Keratinocyte (primary cell): ENCODE results near the gene SORBS1. TPM values are rescaled to one million over a fixed set of nuclear protein-coding genes. Genes with fewer than 3 reads are reported as not detected.

Source experiments
- DNase-seq: peaks from one replicate; pipeline ENCODE4 v3.0.0-alpha.2; 2011; ENCODE audit warnings: low read depth, missing footprints, low spot score
- FAIRE-seq: peaks from 2 replicates; lab custom pipeline; 2011; peaks lifted over from hg19 to GRCh38; lab: Jason Lieb, UNC
- H2AFZ ChIP-seq: 2 replicates; pipeline ENCODE4 v1.6.0; 2012; ENCODE audit warnings: low read length, control low read depth, inconsistent platforms; ENCODE audit not compliant: control insufficient read depth
- H3K27ac ChIP-seq: 2 replicates; pipeline ENCODE4 v1.5.1; 2011; ENCODE audit warnings: low read length; ENCODE audit not compliant: control insufficient read depth, insufficient read depth
- H3K27me3 ChIP-seq: 3 replicates; pipeline ENCODE4 v1.6.0; 2011; ENCODE audit warnings: low read length; ENCODE audit not compliant: control insufficient read depth, insufficient read depth; ENCODE audit errors: extremely low read depth
- H3K36me3 ChIP-seq, 2 experiments: 2 replicates in 1 of 2; 3 replicates in 1 of 2; pipeline ENCODE4 v1.5.1; 2011; ENCODE audit warnings: low read length in 2 of 2, mild to moderate bottlenecking in 1 of 2; ENCODE audit not compliant: control insufficient read depth in 2 of 2, insufficient read depth in 2 of 2; ENCODE audit errors: extremely low read depth in 1 of 2
- H3K4me1 ChIP-seq: 3 replicates; pipeline ENCODE4 v1.5.1; 2011; ENCODE audit warnings: low read length; ENCODE audit not compliant: control insufficient read depth, insufficient read depth; ENCODE audit errors: extremely low read depth
- H3K4me2 ChIP-seq: 3 replicates; pipeline ENCODE4 v1.6.0; 2011; ENCODE audit warnings: low read depth, low read length; ENCODE audit not compliant: control insufficient read depth, insufficient read depth; ENCODE audit errors: extremely low read depth
- H3K4me3 ChIP-seq, 3 experiments: fragments of 200-600 bp in 1 of 3; sonication (generic) in 1 of 3; 2 replicates in 2 of 3; 3 replicates in 1 of 3; pipeline ENCODE4 v1.5.1; 2011 to 2016; ENCODE audit warnings: low read length in 3 of 3, mild to moderate bottlenecking in 3 of 3, control low read depth in 2 of 3, inconsistent platforms in 1 of 3, low read depth in 1 of 3, mixed read lengths in 1 of 3, mixed run types in 1 of 3, moderate library complexity in 1 of 3; ENCODE audit not compliant: control insufficient read depth in 2 of 3, insufficient read depth in 2 of 3; ENCODE audit errors: extremely low read depth in 1 of 3
- H3K79me2 ChIP-seq: 2 replicates; pipeline ENCODE4 v1.6.0; 2012; ENCODE audit warnings: low read length; ENCODE audit not compliant: control insufficient read depth, insufficient read depth
- H3K9ac ChIP-seq: 3 replicates; pipeline ENCODE4 v1.6.0; 2011; ENCODE audit warnings: low read length; ENCODE audit not compliant: control insufficient read depth, insufficient read depth; ENCODE audit errors: extremely low read depth
- H3K9me1 ChIP-seq: 3 replicates; pipeline ENCODE4 v1.6.0; 2011; ENCODE audit warnings: low read length; ENCODE audit not compliant: control insufficient read depth, insufficient read depth; ENCODE audit errors: extremely low read depth
- H3K9me3 ChIP-seq: 2 replicates; pipeline ENCODE4 v1.5.1; 2012; ENCODE audit warnings: low read depth, low read length; ENCODE audit not compliant: control insufficient read depth
- H4K20me1 ChIP-seq: 3 replicates; pipeline ENCODE4 v1.6.0; 2011; ENCODE audit warnings: low read length; ENCODE audit not compliant: control insufficient read depth, insufficient read depth; ENCODE audit errors: extremely low read depth
- EZH2 ChIP-seq: IDR thresholded peaks from one replicate; pipeline ENCODE4 v1.6.1; 2012; ENCODE audit warnings: inconsistent platforms, mild to moderate bottlenecking, low read length, moderate library complexity
- dilution Hi-C: fragments of 300-500 bp; cut with MboI; formaldehyde crosslinking; loops from one replicate; pipeline ENCODE4 v1.7.0; 2020; ENCODE audit warnings: low sequenced_read_pairs; ENCODE audit not compliant: extremely low pct_ligation_motif_present
- polyA plus RNA-seq, 5 experiments: library from polyadenylated mRNA; depleted of rRNA in 3 of 5; stranded (reverse) in 3 of 5; stranded (forward) in 1 of 5; unstranded in 1 of 5; fragments of >200 nt; gene quantifications; 1 replicate in 1 of 5; 2 replicates in 3 of 5; 3 replicates in 1 of 5; pipeline versions ENCODE4 v1.2.1 to v1.2.3, GENCODE V29; 2011 to 2012; ENCODE audit warnings: missing spikeins in 2 of 5, low read depth in 1 of 5, low replicate concordance in 1 of 5
- TF ChIP-seq, protein P1 (sequence below), 3 experiments: IDR thresholded peaks in 1 of 3; conservative IDR thresholded peaks in 1 of 3; optimal IDR thresholded peaks in 1 of 3; 2 replicates in 2 of 3; 3 replicates in 1 of 3; pipeline versions ENCODE3 to v1.5.1; 2011; ENCODE audit warnings: low read length in 3 of 3, mild to moderate bottlenecking in 3 of 3, moderate library complexity in 2 of 3, control low read depth in 1 of 3, inconsistent platforms in 1 of 3; ENCODE audit not compliant: insufficient read depth in 2 of 3; ENCODE audit errors: extremely low read depth in 1 of 3

The SORBS1 gene
- polyA plus RNA-seq, 1 donor (not counting 4 experiments of a cell fraction or from before 2014, with no cell fraction given) = 0.42 TPM

DNA sequence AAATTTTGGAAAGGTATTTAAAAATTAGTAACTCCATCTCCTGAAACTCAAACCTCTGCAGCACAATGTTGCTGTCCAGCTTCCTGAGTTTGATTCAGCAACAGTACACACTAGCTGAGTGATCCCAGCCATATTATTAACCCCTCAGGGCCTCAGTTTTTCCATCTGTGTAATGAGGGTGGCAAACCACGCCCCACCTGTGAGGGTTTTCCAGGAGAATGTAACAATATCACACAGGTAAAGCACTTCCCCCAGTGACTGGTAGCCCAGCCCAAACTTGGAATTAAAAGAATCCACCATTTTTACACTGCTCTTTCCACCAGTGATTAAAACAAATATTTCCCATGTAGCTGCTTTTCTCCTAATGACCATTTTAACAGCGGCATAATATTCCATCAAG lies 122.4 kb downstream of the SORBS1 start:
- dilution Hi-C loops = loop anchor here (25.0 kb wide), 1 partner anchor 174 kb away; no protein-coding TSS in a partner anchor

DNA sequence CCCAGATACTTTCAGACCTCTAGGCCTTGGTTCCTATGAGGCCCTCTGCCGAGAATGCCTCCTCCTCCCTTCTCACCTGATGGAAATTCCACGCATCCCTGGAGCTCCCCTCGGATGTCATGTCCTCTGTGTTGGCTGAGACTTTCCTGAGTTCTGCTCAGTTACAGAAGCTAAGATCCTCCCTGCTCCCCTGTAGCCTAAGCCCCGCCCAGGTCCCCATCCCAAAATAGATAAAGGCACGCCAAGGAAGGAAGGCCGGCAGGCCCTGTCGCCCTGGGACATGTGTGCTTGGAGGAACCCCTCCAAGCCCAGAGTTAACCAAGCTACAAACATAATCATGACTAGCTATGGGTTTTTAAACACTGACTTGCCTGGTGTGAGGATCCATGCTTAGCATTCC lies 123.5 kb downstream of the SORBS1 start:
- H3K4me1 ChIP-seq = peaks cover 6% of the 10 kb centered on the region
- FAIRE-seq = no peak
- H3K27me3 ChIP-seq = no peaks in the 10 kb centered on the region
- H3K9me1 ChIP-seq = no peaks in the 10 kb centered on the region
- no peak overlapping the region for H3K9ac ChIP-seq
- H3K9me3 ChIP-seq = no peaks in the 10 kb centered on the region
- dilution Hi-C loops = loop anchor here (25.0 kb wide), 1 partner anchor 175 kb away; no protein-coding TSS in a partner anchor
- DNase-seq = no peak
- no peaks in the 10 kb centered on the region for H4K20me1 ChIP-seq
- H3K79me2 ChIP-seq = no peaks in the 10 kb centered on the region
- no peak overlapping the region for H3K4me2 ChIP-seq
- no peaks in the 10 kb centered on the region for H3K36me3 ChIP-seq
- no peak overlapping the region for H2AFZ ChIP-seq
- TF ChIP-seq, protein P1, sequence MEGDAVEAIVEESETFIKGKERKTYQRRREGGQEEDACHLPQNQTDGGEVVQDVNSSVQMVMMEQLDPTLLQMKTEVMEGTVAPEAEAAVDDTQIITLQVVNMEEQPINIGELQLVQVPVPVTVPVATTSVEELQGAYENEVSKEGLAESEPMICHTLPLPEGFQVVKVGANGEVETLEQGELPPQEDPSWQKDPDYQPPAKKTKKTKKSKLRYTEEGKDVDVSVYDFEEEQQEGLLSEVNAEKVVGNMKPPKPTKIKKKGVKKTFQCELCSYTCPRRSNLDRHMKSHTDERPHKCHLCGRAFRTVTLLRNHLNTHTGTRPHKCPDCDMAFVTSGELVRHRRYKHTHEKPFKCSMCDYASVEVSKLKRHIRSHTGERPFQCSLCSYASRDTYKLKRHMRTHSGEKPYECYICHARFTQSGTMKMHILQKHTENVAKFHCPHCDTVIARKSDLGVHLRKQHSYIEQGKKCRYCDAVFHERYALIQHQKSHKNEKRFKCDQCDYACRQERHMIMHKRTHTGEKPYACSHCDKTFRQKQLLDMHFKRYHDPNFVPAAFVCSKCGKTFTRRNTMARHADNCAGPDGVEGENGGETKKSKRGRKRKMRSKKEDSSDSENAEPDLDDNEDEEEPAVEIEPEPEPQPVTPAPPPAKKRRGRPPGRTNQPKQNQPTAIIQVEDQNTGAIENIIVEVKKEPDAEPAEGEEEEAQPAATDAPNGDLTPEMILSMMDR (optimal IDR thresholded peaks at IDR 0.05 in 1 of 3, IDR thresholded peaks at IDR 0.05 in 1 of 3, conservative IDR thresholded peaks at IDR 0.05 in 1 of 3; ENCODE audit: extremely low read depth in 1 of 3, insufficient read depth in 2 of 3, low read length in 3 of 3) = no peak
- TF ChIP-seq EZH2 = no peak
- no peak overlapping the region for H3K27ac ChIP-seq
- no peak overlapping the region for H3K4me3 ChIP-seq

More for the DNA sequence above, 122.4 kb downstream of the SORBS1 start:
- H3K9me1 ChIP-seq = no peaks in the 10 kb centered on the region
- no peak overlapping the region for H3K4me2 ChIP-seq
- no peak for FAIRE-seq
- no peak overlapping the region for H3K9ac ChIP-seq
- H3K9me3 ChIP-seq = no peaks in the 10 kb centered on the region
- H4K20me1 ChIP-seq = no peaks in the 10 kb centered on the region
- H3K4me1 ChIP-seq = peaks cover 6% of the 10 kb centered on the region
- no peaks in the 10 kb centered on the region for H3K27me3 ChIP-seq
- no peak overlapping the region for H3K27ac ChIP-seq
- no peaks in the 10 kb centered on the region for H3K79me2 ChIP-seq
- no peaks in the 10 kb centered on the region for H3K36me3 ChIP-seq
- TF ChIP-seq, protein P1 (optimal IDR thresholded peaks at IDR 0.05 in 1 of 3, IDR thresholded peaks at IDR 0.05 in 1 of 3, conservative IDR thresholded peaks at IDR 0.05 in 1 of 3; ENCODE audit: extremely low read depth in 1 of 3, insufficient read depth in 2 of 3, low read length in 3 of 3) = no peak
- TF ChIP-seq EZH2 = no peak
- no peak overlapping the region for H2AFZ ChIP-seq
- DNase-seq = no peak
- H3K4me3 ChIP-seq = no peak overlapping the region
